Panc1 (cell line): ENCODE data around the gene COL5A1. TPM values are rescaled to one million over a fixed set of nuclear protein-coding genes. Genes with fewer than 3 reads are reported as not detected.

ENCODE experiments used
- ATAC-seq: fragments of 200-7000 bp; cut with Tn5 transposase; 2 replicates; pipeline ENCODE4 v1.9.1; 2020; ENCODE audit warnings: mild to moderate bottlenecking, moderate library complexity
- BruUV-seq: library from RNA; stranded (reverse); fragments of 400-500 nt; replicated peaks from 2 replicates; lab custom pipeline; 2021; lab: Mats Ljungman, UMichigan
- CTCF ChIA-PET: fragments of 300-600 bp; sonication (Branson Sonifier 250); formaldehyde crosslinking; loops from one replicate; lab custom pipeline; 2022; ENCODE audit warnings: antibody characterized with exemption; lab: Charles Lee
- POLR2A ChIA-PET: fragments of 300-600 bp; sonication (Branson Sonifier 250); formaldehyde crosslinking; loops from one replicate; lab custom pipeline; 2022; ENCODE audit warnings: antibody characterized with exemption; lab: Charles Lee
- DNase-seq: peaks from one replicate; pipeline ENCODE4 v3.0.0-alpha.2; 2010; ENCODE audit warnings: low read depth, low spot score
- H3K27ac ChIP-seq: 2 replicates; pipeline ENCODE4 v1.5.1; 2011; ENCODE audit warnings: mild to moderate bottlenecking, low read length, inconsistent platforms
- H3K27me3 ChIP-seq: fragments of 200-500 bp; sonication (Bioruptor generic); 2 replicates; pipeline ENCODE4 v1.6.0; 2014; ENCODE audit warnings: low read length, inconsistent platforms; ENCODE audit not compliant: control insufficient read depth, insufficient read depth
- H3K36me3 ChIP-seq: fragments of 200-500 bp; sonication (Bioruptor generic); 2 replicates; pipeline ENCODE4 v1.5.1; 2014; ENCODE audit warnings: inconsistent platforms, mild to moderate bottlenecking, low read length, moderate library complexity; ENCODE audit not compliant: control insufficient read depth, insufficient read depth
- H3K4me1 ChIP-seq: 2 replicates; pipeline ENCODE4 v1.5.1; 2011; ENCODE audit warnings: inconsistent platforms, mild to moderate bottlenecking, low read length, moderate library complexity; ENCODE audit not compliant: control insufficient read depth, insufficient read depth
- H3K4me3 ChIP-seq, 2 experiments: 2 replicates each; pipeline ENCODE4 v1.5.1; 2011 to 2012; ENCODE audit warnings: low read depth in 2 of 2, low read length in 2 of 2, mild to moderate bottlenecking in 2 of 2, inconsistent platforms in 1 of 2, moderate library complexity in 1 of 2
- H3K9me3 ChIP-seq: fragments of 200-500 bp; sonication (Bioruptor generic); 2 replicates; pipeline ENCODE4 v1.5.1; 2014; ENCODE audit warnings: low read depth, mild to moderate bottlenecking, inconsistent platforms, low read length, moderate library complexity; ENCODE audit not compliant: control insufficient read depth, insufficient read depth
- CTCF ChIP-seq: fragments of 450-650 bp; IDR thresholded peaks from 2 replicates; pipeline ENCODE4 v1.5.1; 2017; ENCODE audit warnings: mild to moderate bottlenecking
- POLR2AphosphoS5 ChIP-seq: IDR thresholded peaks from 2 replicates; pipeline ENCODE4 v1.6.1; 2012; ENCODE audit warnings: mild to moderate bottlenecking, low read depth, low read length, moderate library complexity
- SIN3A ChIP-seq: IDR thresholded peaks from 2 replicates; pipeline ENCODE4 v1.6.1; 2012; ENCODE audit warnings: low read depth, mild to moderate bottlenecking, low read length, moderate library complexity, borderline replicate concordance; ENCODE audit not compliant: insufficient read depth
- TCF7L2 ChIP-seq: IDR thresholded peaks from 2 replicates; pipeline ENCODE4 v1.6.1; 2011; ENCODE audit warnings: mild to moderate bottlenecking, low read depth, low read length, inconsistent platforms
- in situ Hi-C: cut with HindIII; loops from 2 replicates; pipeline ENCODE4 v1.10.0; 2016; ENCODE audit warnings: low sequenced_read_pairs, low pct_unique_long_range_greater_than_20kb
- intact Hi-C: fragments of 100-400 bp; cut with micrococcal nuclease; formaldehyde crosslinking; loops from one replicate; pipeline ENCODE4 v1.10.0; 2022; ENCODE audit not compliant: unreplicated experiment
- total RNA-seq: library from RNA; stranded (reverse); gene quantifications from one replicate; pipeline ENCODE4 v1.2.1, GENCODE V29; 2021; ENCODE audit not compliant: unreplicated experiment
- TF ChIP-seq, protein P1 (sequence below), 2 experiments: IDR thresholded peaks; 2 replicates each; pipeline ENCODE4 v1.6.1; 2011 to 2012; ENCODE audit warnings: low read depth in 2 of 2, control low read depth in 1 of 2, low read length in 1 of 2, mild to moderate bottlenecking in 1 of 2, moderate library complexity in 1 of 2; ENCODE audit not compliant: insufficient read depth in 1 of 2

The COL5A1 gene
- total RNA-seq, 1 experiment from 2014 or later: 5.7 TPM

- DNase-seq: no peak
- BruUV-seq: no TSS peak
- POLR2A ChIA-PET: no interaction called here
- CTCF ChIA-PET: no interaction called here
- H3K4me1 ChIP-seq: no peaks in the 10 kb centered on the region
- H3K27me3 ChIP-seq: no peaks in the 10 kb centered on the region
- no peak overlapping the region for H3K27ac ChIP-seq
- H3K36me3 ChIP-seq: no peaks in the 10 kb centered on the region
- TF ChIP-seq, protein P1, sequence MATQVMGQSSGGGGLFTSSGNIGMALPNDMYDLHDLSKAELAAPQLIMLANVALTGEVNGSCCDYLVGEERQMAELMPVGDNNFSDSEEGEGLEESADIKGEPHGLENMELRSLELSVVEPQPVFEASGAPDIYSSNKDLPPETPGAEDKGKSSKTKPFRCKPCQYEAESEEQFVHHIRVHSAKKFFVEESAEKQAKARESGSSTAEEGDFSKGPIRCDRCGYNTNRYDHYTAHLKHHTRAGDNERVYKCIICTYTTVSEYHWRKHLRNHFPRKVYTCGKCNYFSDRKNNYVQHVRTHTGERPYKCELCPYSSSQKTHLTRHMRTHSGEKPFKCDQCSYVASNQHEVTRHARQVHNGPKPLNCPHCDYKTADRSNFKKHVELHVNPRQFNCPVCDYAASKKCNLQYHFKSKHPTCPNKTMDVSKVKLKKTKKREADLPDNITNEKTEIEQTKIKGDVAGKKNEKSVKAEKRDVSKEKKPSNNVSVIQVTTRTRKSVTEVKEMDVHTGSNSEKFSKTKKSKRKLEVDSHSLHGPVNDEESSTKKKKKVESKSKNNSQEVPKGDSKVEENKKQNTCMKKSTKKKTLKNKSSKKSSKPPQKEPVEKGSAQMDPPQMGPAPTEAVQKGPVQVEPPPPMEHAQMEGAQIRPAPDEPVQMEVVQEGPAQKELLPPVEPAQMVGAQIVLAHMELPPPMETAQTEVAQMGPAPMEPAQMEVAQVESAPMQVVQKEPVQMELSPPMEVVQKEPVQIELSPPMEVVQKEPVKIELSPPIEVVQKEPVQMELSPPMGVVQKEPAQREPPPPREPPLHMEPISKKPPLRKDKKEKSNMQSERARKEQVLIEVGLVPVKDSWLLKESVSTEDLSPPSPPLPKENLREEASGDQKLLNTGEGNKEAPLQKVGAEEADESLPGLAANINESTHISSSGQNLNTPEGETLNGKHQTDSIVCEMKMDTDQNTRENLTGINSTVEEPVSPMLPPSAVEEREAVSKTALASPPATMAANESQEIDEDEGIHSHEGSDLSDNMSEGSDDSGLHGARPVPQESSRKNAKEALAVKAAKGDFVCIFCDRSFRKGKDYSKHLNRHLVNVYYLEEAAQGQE (IDR thresholded peaks at IDR 0.05; ENCODE audit: insufficient read depth in 1 of 2, low read depth in 2 of 2, low read length in 1 of 2): no peak
- TF ChIP-seq POLR2AphosphoS5: no peak
- TF ChIP-seq CTCF: no peak
- TF ChIP-seq TCF7L2: no peak
- no peak for TF ChIP-seq SIN3A
- no peaks in the 10 kb centered on the region for H3K9me3 ChIP-seq
- intact Hi-C loops: no loop called here
- in situ Hi-C loops: no loop called here
- no peak for ATAC-seq
- H3K4me3 ChIP-seq: no peak overlapping the region
These were observed 185.0 kb downstream of the COL5A1 start for GRCh38 chr9:134826336-134827285.

- CTCF ChIA-PET: no interaction called here
- POLR2A ChIA-PET: no interaction called here
- Histone ChIP-seq H3K9me3 (no peaks in the 10 kb centered on the region), H3K27me3 (no peaks in the 10 kb centered on the region), H3K27ac (no peak overlapping the region), H3K36me3 (no peaks in the 10 kb centered on the region), H3K4me1 (no peaks in the 10 kb centered on the region), H3K4me3 (no peak overlapping the region)
- ATAC-seq (no peak), DNase-seq (no peak)
- in situ Hi-C loops: no loop called here
- no peak for TF ChIP-seq CTCF
- no peak for TF ChIP-seq POLR2AphosphoS5
- TF ChIP-seq, protein P1 (IDR thresholded peaks at IDR 0.05; ENCODE audit: insufficient read depth in 1 of 2, low read depth in 2 of 2, low read length in 1 of 2): no peak
- TF ChIP-seq SIN3A: no peak
- no peak for TF ChIP-seq TCF7L2
- BruUV-seq: no TSS peak
- intact Hi-C loops: no loop called here
These were observed 186.0 kb downstream of the COL5A1 start for GRCh38 chr9:134827559-134827958.
